K562 (cell line): ENCODE results near the gene PRKCE. TPM values are rescaled to one million over a fixed set of nuclear protein-coding genes. Genes with fewer than 3 reads are reported as not detected.
A peak's percentile ranks its signal among the peaks of the same experiment; 100 is the strongest.

Experiments used
- ATAC-seq: fragments of 200-7000 bp; cut with Tn5 transposase; 3 replicates; pipeline ENCODE4 v1.9.1; 2020; ENCODE audit warnings: moderate library complexity
- BruUV-seq: library from RNA; stranded (reverse); fragments of 400-500 nt; replicated peaks from 2 replicates; lab custom pipeline; 2021; lab: Mats Ljungman, UMichigan
- CTCF ChIA-PET: fragments of 300-600 bp; formaldehyde crosslinking; extraction: SDS; loops from one replicate; lab custom pipeline; 2021; ENCODE audit warnings: low intra/inter-chr PET ratio; lab: Yijun Ruan, JAX
- POLR2A ChIA-PET: fragments of 300-600, 350-650 bp; sonication (Branson Sonifier 250); formaldehyde crosslinking; extraction: SDS; loops from one replicate; lab custom pipeline; 2021; ENCODE audit warnings: antibody characterized with exemption, inconsistent platforms; lab: Yijun Ruan, JAX
- DNase-seq, 4 experiments: peaks; one replicate each; pipeline versions ENCODE4 v3.0.0 to v3.0.0-alpha.2; 2011 to 2018; ENCODE audit warnings: low spot score in 3 of 4, mixed read lengths in 3 of 4; ENCODE audit errors: extremely low read depth in 1 of 4
- FAIRE-seq: peaks from 2 replicates; lab custom pipeline; 2011; peaks lifted over from hg19 to GRCh38; lab: Jason Lieb, UNC
- H2AFZ ChIP-seq: 2 replicates; pipeline ENCODE4 v1.6.0; 2011; ENCODE audit warnings: low read depth, low read length, control low read depth, inconsistent platforms
- H3K27ac ChIP-seq: fragments of 200-600 bp; 3 replicates; pipeline ENCODE4 v1.8.0; 2011; ENCODE audit warnings: low read depth, mild to moderate bottlenecking, control low read depth, inconsistent platforms, low read length, moderate library complexity, mixed read lengths; ENCODE audit errors: extremely low read depth
- H3K27me3 ChIP-seq, 2 experiments: fragments of 300-600 bp in 1 of 2; 2 replicates in 1 of 2; 3 replicates in 1 of 2; pipeline versions ENCODE4 v1.6.0 to v1.8.0; 2011; ENCODE audit warnings: inconsistent platforms in 2 of 2, low read length in 2 of 2, mild to moderate bottlenecking in 1 of 2, mixed read lengths in 1 of 2, moderate library complexity in 1 of 2; ENCODE audit not compliant: control insufficient read depth in 2 of 2, insufficient read depth in 2 of 2
- H3K36me3 ChIP-seq: fragments of 300-600 bp; 3 replicates; pipeline ENCODE4 v1.8.0; 2011; ENCODE audit warnings: mild to moderate bottlenecking, low read length, inconsistent platforms; ENCODE audit not compliant: control insufficient read depth, insufficient read depth
- H3K4me1 ChIP-seq, 2 experiments: fragments of 200-600 bp in 1 of 2; replicated peaks in 1 of 2; 2 replicates in 1 of 2; 3 replicates in 1 of 2; pipeline versions ENCODE4 v1.5.1 to v1.8.0; 2011; ENCODE audit warnings: inconsistent platforms in 2 of 2, low read length in 2 of 2, mild to moderate bottlenecking in 1 of 2, mixed read lengths in 1 of 2, moderate library complexity in 1 of 2; ENCODE audit not compliant: control insufficient read depth in 2 of 2, insufficient read depth in 2 of 2
- H3K4me2 ChIP-seq: 2 replicates; pipeline ENCODE4 v1.6.1; 2011; ENCODE audit warnings: low read length, control low read depth, inconsistent platforms, mixed read lengths; ENCODE audit not compliant: insufficient read depth
- H3K4me3 ChIP-seq: fragments of 200-600 bp; sonication (generic), shearing (Covaris generic); 2 replicates; pipeline ENCODE4 v1.5.1; 2016; ENCODE audit warnings: control low read depth, inconsistent platforms
- H3K79me2 ChIP-seq: fragments of 200-600 bp; 3 replicates; pipeline ENCODE4 v1.8.0; 2011; ENCODE audit warnings: low read length, inconsistent platforms; ENCODE audit not compliant: control insufficient read depth, insufficient read depth
- H3K9ac ChIP-seq, 2 experiments: 2 replicates each; pipeline versions ENCODE4 v1.6.0 to v1.6.1; 2011; ENCODE audit warnings: low read depth in 2 of 2, low read length in 2 of 2, control low read depth in 1 of 2, inconsistent platforms in 1 of 2, mild to moderate bottlenecking in 1 of 2, mixed read lengths in 1 of 2; ENCODE audit not compliant: insufficient read depth in 1 of 2
- H3K9me1 ChIP-seq: one replicate; pipeline ENCODE4 v1.6.0; 2011; ENCODE audit warnings: inconsistent platforms, mild to moderate bottlenecking, low read length, moderate library complexity; ENCODE audit not compliant: control insufficient read depth, insufficient read depth
- H3K9me3 ChIP-seq: replicated peaks from 2 replicates; pipeline ENCODE4 v1.5.1; 2011; ENCODE audit warnings: low read depth, low read length, inconsistent platforms; ENCODE audit not compliant: control insufficient read depth, insufficient read depth
- H4K20me1 ChIP-seq: replicated peaks from 2 replicates; pipeline ENCODE4 v1.6.1; 2011; ENCODE audit warnings: low read length, inconsistent platforms, mixed read lengths; ENCODE audit not compliant: control insufficient read depth, insufficient read depth
- CAMTA2 ChIP-seq: fragments of 250-450 bp; sonication (Bioruptor Pico); conservative IDR thresholded peaks from 2 replicates; pipeline ENCODE4 v1.5.1; 2022
- EZH2 ChIP-seq: IDR thresholded peaks from 2 replicates; pipeline ENCODE4 v1.6.1; 2012; ENCODE audit warnings: low read depth, mild to moderate bottlenecking, inconsistent platforms, low read length, borderline replicate concordance
- GATA2 ChIP-seq: sonication (generic); formaldehyde crosslinking; IDR thresholded peaks from 2 replicates; pipeline ENCODE4 v1.4.0; 2020; ENCODE audit warnings: mild to moderate bottlenecking, missing genetic modification reagents
- POLR2H ChIP-seq: IDR thresholded peaks from 2 replicates; pipeline ENCODE4 v1.6.1; 2016; ENCODE audit warnings: missing genetic modification characterization, low read depth, mild to moderate bottlenecking, control low read depth, missing compliant biosample characterization, moderate library complexity
- SMARCA5 ChIP-seq: fragments of 450-650 bp; IDR thresholded peaks from 2 replicates; pipeline ENCODE4 v1.6.1; 2016
- SP1 ChIP-seq: sonication (generic); formaldehyde crosslinking; IDR thresholded peaks from 2 replicates; pipeline ENCODE4 v1.8.1; 2022; ENCODE audit warnings: mild to moderate bottlenecking, missing genetic modification reagents
- TEAD2 ChIP-seq: fragments of 450-650 bp; IDR thresholded peaks from 2 replicates; pipeline ENCODE4 v1.6.1; 2016; ENCODE audit warnings: missing genetic modification characterization, control low read depth, missing compliant biosample characterization
- ZNF282 ChIP-seq: sonication (generic); formaldehyde crosslinking; IDR thresholded peaks from 2 replicates; pipeline ENCODE4 v1.8.1; 2023; ENCODE audit warnings: missing genetic modification reagents
- WGBS: fragments of 100-300 bp; shearing (Covaris generic); methylation state at CpG from one replicate; pipeline ENCODE4 v1.1.6; 2016; ENCODE audit warnings: low coverage, mixed read lengths; ENCODE audit not compliant: insufficient coverage; ENCODE audit errors: missing lambda C conversion rate; 5-methylcytosine and 5-hydroxymethylcytosine counted together
- in situ Hi-C: fragments of 300-500 bp; cut with MboI; formaldehyde crosslinking; loops from 4 replicates; pipeline ENCODE4 v1.15.0; 2018; ENCODE audit warnings: inconsistent platforms, mixed read lengths
- intact Hi-C: fragments of 100-400 bp; cut with micrococcal nuclease; formaldehyde crosslinking; loops from 2 replicates; pipeline ENCODE4 v1.14.2; 2022
- polyA plus RNA-seq, 8 experiments: library from polyadenylated mRNA; depleted of rRNA in 4 of 8; stranded (reverse) in 5 of 8; unstranded in 3 of 8; fragments of >200 nt; fragmentation: Nextera tagmentation in 2 of 8; fragmentation: Illumina TruSeq in 1 of 8; extraction: Ambion mirVana in 2 of 8; extraction: Trizol in 1 of 8; gene quantifications; 2 replicates each; pipeline versions ENCODE4 v1.2.1 to v1.2.3, GENCODE V29; 2011 to 2014; ENCODE audit warnings: inconsistent platforms in 1 of 8, missing spikeins in 1 of 8
- total RNA-seq, 7 experiments: library from RNA; depleted of rRNA in 6 of 7; stranded (reverse); fragments of >200 nt in 6 of 7; fragmentation: Illumina TruSeq in 2 of 7; extraction: Trizol in 2 of 7; gene quantifications; 2 replicates each; pipeline versions ENCODE4 v1.2.1 to v1.2.3, GENCODE V29; 2011 to 2021; ENCODE audit warnings: low replicate concordance in 1 of 7
- TF ChIP-seq, protein P1 (sequence below): sonication (generic); formaldehyde crosslinking; IDR thresholded peaks from 2 replicates; pipeline ENCODE4 v1.8.0; 2022; ENCODE audit warnings: mild to moderate bottlenecking, missing genetic modification reagents
- TF ChIP-seq, protein P2 (sequence below), 2 experiments: fragments of 200-800 bp in 1 of 2; sonication (Bioruptor generic) in 1 of 2; sonication (generic) in 1 of 2; formaldehyde crosslinking in 1 of 2; IDR thresholded peaks in 1 of 2; conservative IDR thresholded peaks in 1 of 2; 2 replicates each; pipeline versions ENCODE4 v1.5.0 to v1.6.1; 2016 to 2020; ENCODE audit warnings: missing compliant biosample characterization in 1 of 2, missing genetic modification characterization in 1 of 2, missing genetic modification reagents in 1 of 2
- TF ChIP-seq, protein P3 (sequence below): fragments of 200-800 bp; sonication (Bioruptor generic); IDR thresholded peaks from 2 replicates; pipeline ENCODE4 v1.6.1; 2017; ENCODE audit warnings: missing genetic modification characterization, missing compliant biosample characterization
- TF ChIP-seq, protein P4 (sequence below): fragments of 450-650 bp; IDR thresholded peaks from 2 replicates; pipeline ENCODE4 v1.6.1; 2018; ENCODE audit warnings: mild to moderate bottlenecking, low read depth; ENCODE audit not compliant: partially characterized antibody

Gene PRKCE
- total and polyA plus RNA-seq, 9 of the 15 experiments (the other 6 are each of a cell fraction or from before 2014, with no cell fraction given): 0.06 to 1.0 (median 0.22) TPM; not detected in 1

DNA sequence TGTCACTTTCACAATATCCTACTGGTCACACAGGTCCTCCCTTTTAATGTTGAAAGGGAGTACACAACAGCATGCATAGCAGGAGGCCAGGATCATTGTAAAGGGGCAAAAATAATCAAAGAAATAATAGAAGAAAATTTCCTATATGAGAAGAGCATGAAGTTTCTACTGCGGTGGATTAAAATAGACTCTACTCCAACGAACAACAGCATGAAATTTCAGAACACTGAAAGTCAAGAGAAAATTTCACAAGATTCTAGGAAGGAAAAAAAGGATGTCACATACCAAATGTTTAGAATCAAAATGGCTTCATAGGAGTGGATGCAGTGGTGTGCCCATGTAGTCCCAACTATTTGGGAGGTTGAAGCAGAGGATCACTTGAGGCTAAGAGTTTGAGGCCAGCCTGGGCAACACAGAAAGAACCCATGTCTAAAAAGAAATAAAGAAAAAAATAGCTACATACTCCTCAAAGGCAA, 573.7 kb downstream of the PRKCE start:
- FAIRE-seq (no peak), DNase-seq (no peak), ATAC-seq (peak; percentile 82)
- Histone ChIP-seq H3K27ac (peak overlapping the region; percentile 84), H2AFZ (peak overlapping the region; percentile 86), H3K9me3 (no peaks in the 10 kb centered on the region), H3K36me3 (no peaks in the 10 kb centered on the region), H3K9ac (no peak overlapping the region), H4K20me1 (no peaks in the 10 kb centered on the region), H3K4me3 (no peak overlapping the region), H3K27me3 (no peaks in the 10 kb centered on the region), H3K79me2 (no peaks in the 10 kb centered on the region), H3K4me1 (peaks cover 3 to 12% of the 10 kb centered on the region in 2 experiments; a peak in 3 of 5 replicates), H3K4me2 (peak overlapping the region; percentile 34; the same call in 1 of the 2 replicates), H3K9me1 (no peaks in the 10 kb centered on the region)
- POLR2A ChIA-PET: interaction anchor here (0.6 to 0.9 kb wide), 2 partner anchors 11 to 18 kb away, joined by 4 to 5 read pairs; no protein-coding TSS in a partner anchor
- CTCF ChIA-PET: no interaction called here
- intact Hi-C loops (no loop called here), in situ Hi-C loops (no loop called here)
- WGBS: 71% methylated on average over 2 of the region's 2 CpGs
- no TSS peak for BruUV-seq
- TF ChIP-seq, protein P1, sequence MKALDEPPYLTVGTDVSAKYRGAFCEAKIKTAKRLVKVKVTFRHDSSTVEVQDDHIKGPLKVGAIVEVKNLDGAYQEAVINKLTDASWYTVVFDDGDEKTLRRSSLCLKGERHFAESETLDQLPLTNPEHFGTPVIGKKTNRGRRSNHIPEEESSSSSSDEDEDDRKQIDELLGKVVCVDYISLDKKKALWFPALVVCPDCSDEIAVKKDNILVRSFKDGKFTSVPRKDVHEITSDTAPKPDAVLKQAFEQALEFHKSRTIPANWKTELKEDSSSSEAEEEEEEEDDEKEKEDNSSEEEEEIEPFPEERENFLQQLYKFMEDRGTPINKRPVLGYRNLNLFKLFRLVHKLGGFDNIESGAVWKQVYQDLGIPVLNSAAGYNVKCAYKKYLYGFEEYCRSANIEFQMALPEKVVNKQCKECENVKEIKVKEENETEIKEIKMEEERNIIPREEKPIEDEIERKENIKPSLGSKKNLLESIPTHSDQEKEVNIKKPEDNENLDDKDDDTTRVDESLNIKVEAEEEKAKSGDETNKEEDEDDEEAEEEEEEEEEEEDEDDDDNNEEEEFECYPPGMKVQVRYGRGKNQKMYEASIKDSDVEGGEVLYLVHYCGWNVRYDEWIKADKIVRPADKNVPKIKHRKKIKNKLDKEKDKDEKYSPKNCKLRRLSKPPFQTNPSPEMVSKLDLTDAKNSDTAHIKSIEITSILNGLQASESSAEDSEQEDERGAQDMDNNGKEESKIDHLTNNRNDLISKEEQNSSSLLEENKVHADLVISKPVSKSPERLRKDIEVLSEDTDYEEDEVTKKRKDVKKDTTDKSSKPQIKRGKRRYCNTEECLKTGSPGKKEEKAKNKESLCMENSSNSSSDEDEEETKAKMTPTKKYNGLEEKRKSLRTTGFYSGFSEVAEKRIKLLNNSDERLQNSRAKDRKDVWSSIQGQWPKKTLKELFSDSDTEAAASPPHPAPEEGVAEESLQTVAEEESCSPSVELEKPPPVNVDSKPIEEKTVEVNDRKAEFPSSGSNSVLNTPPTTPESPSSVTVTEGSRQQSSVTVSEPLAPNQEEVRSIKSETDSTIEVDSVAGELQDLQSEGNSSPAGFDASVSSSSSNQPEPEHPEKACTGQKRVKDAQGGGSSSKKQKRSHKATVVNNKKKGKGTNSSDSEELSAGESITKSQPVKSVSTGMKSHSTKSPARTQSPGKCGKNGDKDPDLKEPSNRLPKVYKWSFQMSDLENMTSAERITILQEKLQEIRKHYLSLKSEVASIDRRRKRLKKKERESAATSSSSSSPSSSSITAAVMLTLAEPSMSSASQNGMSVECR: no peak
- no peak for TF ChIP-seq SP1 (CRISPR knock-in tag)
- TF ChIP-seq, protein P2, sequence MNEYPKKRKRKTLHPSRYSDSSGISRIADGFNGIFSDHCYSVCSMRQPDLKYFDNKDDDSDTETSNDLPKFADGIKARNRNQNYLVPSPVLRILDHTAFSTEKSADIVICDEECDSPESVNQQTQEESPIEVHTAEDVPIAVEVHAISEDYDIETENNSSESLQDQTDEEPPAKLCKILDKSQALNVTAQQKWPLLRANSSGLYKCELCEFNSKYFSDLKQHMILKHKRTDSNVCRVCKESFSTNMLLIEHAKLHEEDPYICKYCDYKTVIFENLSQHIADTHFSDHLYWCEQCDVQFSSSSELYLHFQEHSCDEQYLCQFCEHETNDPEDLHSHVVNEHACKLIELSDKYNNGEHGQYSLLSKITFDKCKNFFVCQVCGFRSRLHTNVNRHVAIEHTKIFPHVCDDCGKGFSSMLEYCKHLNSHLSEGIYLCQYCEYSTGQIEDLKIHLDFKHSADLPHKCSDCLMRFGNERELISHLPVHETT (CRISPR knock-in tag; conservative IDR thresholded peaks at IDR 0.05 in 1 of 2, IDR thresholded peaks at IDR 0.05 in 1 of 2): no peak
- no peak for TF ChIP-seq CAMTA2 (CRISPR knock-in tag)
- no peak for TF ChIP-seq SMARCA5
- TF ChIP-seq, protein P3, sequence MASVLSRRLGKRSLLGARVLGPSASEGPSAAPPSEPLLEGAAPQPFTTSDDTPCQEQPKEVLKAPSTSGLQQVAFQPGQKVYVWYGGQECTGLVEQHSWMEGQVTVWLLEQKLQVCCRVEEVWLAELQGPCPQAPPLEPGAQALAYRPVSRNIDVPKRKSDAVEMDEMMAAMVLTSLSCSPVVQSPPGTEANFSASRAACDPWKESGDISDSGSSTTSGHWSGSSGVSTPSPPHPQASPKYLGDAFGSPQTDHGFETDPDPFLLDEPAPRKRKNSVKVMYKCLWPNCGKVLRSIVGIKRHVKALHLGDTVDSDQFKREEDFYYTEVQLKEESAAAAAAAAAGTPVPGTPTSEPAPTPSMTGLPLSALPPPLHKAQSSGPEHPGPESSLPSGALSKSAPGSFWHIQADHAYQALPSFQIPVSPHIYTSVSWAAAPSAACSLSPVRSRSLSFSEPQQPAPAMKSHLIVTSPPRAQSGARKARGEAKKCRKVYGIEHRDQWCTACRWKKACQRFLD (CRISPR knock-in tag): peak; percentile 80
- no peak for TF ChIP-seq ZNF282 (CRISPR knock-in tag)
- no peak for TF ChIP-seq GATA2 (CRISPR knock-in tag)
- TF ChIP-seq, protein P4, sequence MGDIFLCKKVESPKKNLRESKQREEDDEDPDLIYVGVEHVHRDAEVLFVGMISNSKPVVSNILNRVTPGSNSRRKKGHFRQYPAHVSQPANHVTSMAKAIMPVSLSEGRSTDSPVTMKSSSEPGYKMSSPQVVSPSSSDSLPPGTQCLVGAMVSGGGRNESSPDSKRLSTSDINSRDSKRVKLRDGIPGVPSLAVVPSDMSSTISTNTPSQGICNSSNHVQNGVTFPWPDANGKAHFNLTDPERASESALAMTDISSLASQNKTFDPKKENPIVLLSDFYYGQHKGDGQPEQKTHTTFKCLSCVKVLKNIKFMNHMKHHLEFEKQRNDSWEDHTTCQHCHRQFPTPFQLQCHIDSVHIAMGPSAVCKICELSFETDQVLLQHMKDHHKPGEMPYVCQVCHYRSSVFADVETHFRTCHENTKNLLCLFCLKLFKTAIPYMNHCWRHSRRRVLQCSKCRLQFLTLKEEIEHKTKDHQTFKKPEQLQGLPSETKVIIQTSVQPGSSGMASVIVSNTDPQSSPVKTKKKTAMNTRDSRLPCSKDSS: no peak
- no peak for TF ChIP-seq TEAD2
- no peak for TF ChIP-seq EZH2
- no peak for TF ChIP-seq POLR2H
